SK-N-SH (cell line): ENCODE measurements around the gene MZF1. TPM values are rescaled to one million over a fixed set of nuclear protein-coding genes. Genes with fewer than 3 reads are reported as not detected.

ENCODE experiments used
- CTCF ChIA-PET: fragments of 300-600, 350-600 bp; formaldehyde crosslinking; extraction: SDS; loops from one replicate; lab custom pipeline; 2021; lab: Yijun Ruan, JAX
- POLR2A ChIA-PET: fragments of 350-600 bp; sonication (Branson Sonifier 250); formaldehyde crosslinking; extraction: SDS; loops from one replicate; lab custom pipeline; 2020; ENCODE audit warnings: antibody characterized with exemption, inconsistent platforms; lab: Yijun Ruan, JAX
- DNase-seq: peaks from one replicate; pipeline ENCODE4 v3.0.0; 2012
- H2AFZ ChIP-seq: fragments of 200-600 bp; sonication (generic); 2 replicates; pipeline ENCODE4 v1.8.1; 2016; ENCODE audit warnings: antibody characterized with exemption, mild to moderate bottlenecking, low read depth
- H3F3A ChIP-seq: fragments of 200-600 bp; sonication (generic); replicated peaks from 2 replicates; pipeline ENCODE3; 2016; ENCODE audit warnings: antibody characterized with exemption, mild to moderate bottlenecking; ENCODE audit not compliant: insufficient read depth
- H3K27ac ChIP-seq, 2 experiments: fragments of 200-500 bp in 1 of 2; fragments of 200-600 bp in 1 of 2; sonication (Bioruptor generic) in 1 of 2; sonication (generic), shearing (Covaris generic) in 1 of 2; 2 replicates each; pipeline versions ENCODE4 v1.5.1 to v1.6.1; 2014 to 2016; ENCODE audit warnings: low read depth in 2 of 2, inconsistent platforms in 1 of 2, low read length in 1 of 2, mild to moderate bottlenecking in 1 of 2, mixed read lengths in 1 of 2
- H3K27me3 ChIP-seq: fragments of 200-600 bp; sonication (generic), shearing (Covaris generic); 2 replicates; pipeline ENCODE4 v1.6.1; 2016; ENCODE audit warnings: mixed run types; ENCODE audit not compliant: insufficient read depth
- H3K36me3 ChIP-seq, 2 experiments: fragments of 200-500 bp in 1 of 2; fragments of 200-600 bp in 1 of 2; sonication (Bioruptor generic) in 1 of 2; sonication (generic) in 1 of 2; replicated peaks in 1 of 2; 2 replicates each; pipeline versions ENCODE3 to v1.5.1; 2014 to 2016; ENCODE audit warnings: low read length in 1 of 2, mild to moderate bottlenecking in 1 of 2; ENCODE audit not compliant: insufficient read depth in 2 of 2, control insufficient read depth in 1 of 2
- H3K4me1 ChIP-seq, 2 experiments: fragments of 200-500 bp in 1 of 2; fragments of 200-600 bp in 1 of 2; sonication (Bioruptor generic) in 1 of 2; sonication (generic), shearing (Covaris generic) in 1 of 2; 2 replicates each; pipeline versions ENCODE4 v1.5.1 to v1.6.1; 2014 to 2016; ENCODE audit warnings: low read depth in 1 of 2, low read length in 1 of 2, mixed run types in 1 of 2; ENCODE audit not compliant: insufficient read depth in 2 of 2, control insufficient read depth in 1 of 2
- H3K4me2 ChIP-seq: fragments of 200-600 bp; sonication (generic), shearing (Covaris generic); 2 replicates; pipeline ENCODE4 v1.6.1; 2017; ENCODE audit warnings: mixed run types
- H3K4me3 ChIP-seq, 2 experiments: fragments of 200-500 bp in 1 of 2; fragments of 200-600 bp in 1 of 2; sonication (Bioruptor generic) in 1 of 2; sonication (generic), shearing (Covaris generic) in 1 of 2; 2 replicates each; pipeline versions ENCODE4 v1.5.1 to v1.8.1; 2014 to 2016; ENCODE audit warnings: low read depth in 2 of 2, inconsistent platforms in 1 of 2, low read length in 1 of 2, mild to moderate bottlenecking in 1 of 2, mixed read lengths in 1 of 2, moderate library complexity in 1 of 2
- H3K79me2 ChIP-seq: fragments of 200-600 bp; sonication (generic); 2 replicates; pipeline ENCODE4 v1.8.1; 2017; ENCODE audit warnings: mild to moderate bottlenecking; ENCODE audit not compliant: insufficient read depth
- H3K9ac ChIP-seq: fragments of 200-600 bp; sonication (generic); 2 replicates; pipeline ENCODE4 v1.6.1; 2017; ENCODE audit warnings: mixed run types
- H3K9me2 ChIP-seq: fragments of 200-600 bp; sonication (generic); 2 replicates; pipeline ENCODE4 v1.6.1; 2017; ENCODE audit warnings: mixed run types
- H3K9me3 ChIP-seq: fragments of 200-600 bp; sonication (generic); 2 replicates; pipeline ENCODE4 v1.6.1; 2017; ENCODE audit warnings: mixed run types, mild to moderate bottlenecking, moderate library complexity
- H4K20me1 ChIP-seq: fragments of 200-600 bp; sonication (generic); 2 replicates; pipeline ENCODE4 v1.6.1; 2017; ENCODE audit warnings: mild to moderate bottlenecking, mixed run types; ENCODE audit not compliant: insufficient read depth
- CHD2 ChIP-seq: fragments of 150-350 bp; IDR thresholded peaks from 2 replicates; pipeline ENCODE4 v1.6.1; 2018; ENCODE audit warnings: low read length; ENCODE audit not compliant: partially characterized antibody
- CTCF ChIP-seq: fragments of 200-600 bp; sonication (generic); IDR thresholded peaks from 2 replicates; pipeline ENCODE4 v1.6.1; 2017; ENCODE audit warnings: antibody characterized with exemption, mild to moderate bottlenecking, moderate library complexity
- ELF1 ChIP-seq: IDR thresholded peaks from 2 replicates; pipeline ENCODE4 v1.4.0; 2012
- EP300 ChIP-seq, 2 experiments: IDR thresholded peaks; 2 replicates each; pipeline versions ENCODE4 v1.4.0 to v1.6.1; 2012; ENCODE audit warnings: borderline replicate concordance in 1 of 2, low read depth in 1 of 2, low read length in 1 of 2
- EZH2phosphoT487 ChIP-seq: fragments of 200-600 bp; sonication (generic); IDR thresholded peaks from 2 replicates; pipeline ENCODE4 v1.6.1; 2017; ENCODE audit warnings: low read depth, mixed run types, mild to moderate bottlenecking, antibody characterized with exemption, moderate library complexity, borderline replicate concordance
- FOSL2 ChIP-seq: IDR thresholded peaks from 2 replicates; pipeline ENCODE4 v1.4.0; 2012; ENCODE audit warnings: low read depth, mild to moderate bottlenecking, moderate library complexity, borderline replicate concordance
- GATA2 ChIP-seq: sonication (generic); formaldehyde crosslinking; IDR thresholded peaks from 2 replicates; pipeline ENCODE4 v1.5.0; 2020; ENCODE audit warnings: mild to moderate bottlenecking, missing genetic modification reagents
- MXI1 ChIP-seq: IDR thresholded peaks from 2 replicates; pipeline ENCODE4 v1.6.1; 2012; ENCODE audit warnings: mild to moderate bottlenecking, low read depth, low read length, improper control_type of control experiment
- NRF1 ChIP-seq: IDR thresholded peaks from 2 replicates; pipeline ENCODE4 v1.6.1; 2012; ENCODE audit warnings: low read depth, mild to moderate bottlenecking, low read length
- TCF12 ChIP-seq: IDR thresholded peaks from 2 replicates; pipeline ENCODE4 v1.4.0; 2012
- TEAD4 ChIP-seq: IDR thresholded peaks from 2 replicates; pipeline ENCODE4 v1.4.0; 2012; ENCODE audit warnings: mild to moderate bottlenecking, borderline replicate concordance; ENCODE audit not compliant: insufficient read depth
- USF2 ChIP-seq: fragments of 150-350 bp; IDR thresholded peaks from 2 replicates; pipeline ENCODE4 v1.6.1; 2017; ENCODE audit warnings: antibody characterized with exemption, low read length, low read depth, borderline replicate concordance
- YY1 ChIP-seq: IDR thresholded peaks from 2 replicates; pipeline ENCODE4 v1.4.0; 2012; ENCODE audit warnings: low read depth, mild to moderate bottlenecking
- ZBTB33 ChIP-seq: IDR thresholded peaks from 2 replicates; pipeline ENCODE4 v1.4.0; 2012; ENCODE audit warnings: low read depth, borderline replicate concordance
- WGBS: methylation state at CpG from one replicate; pipeline ENCODE4 v1.1.6; 2017; ENCODE audit warnings: low lambda C conversion rate; 5-methylcytosine and 5-hydroxymethylcytosine counted together
- polyA plus RNA-seq, 3 experiments: library from polyadenylated mRNA; depleted of rRNA; stranded (reverse); fragments of >200 nt; gene quantifications; 2 replicates each; pipeline ENCODE4 v1.2.3, GENCODE V29; 2012

The MZF1 gene
- polyA plus RNA-seq, 1 of the 3 experiments (the other 2 are of a cell fraction) = 31.8 TPM

GRCh38 chr19:58558066-58558622 is 15.0 kb downstream of the MZF1 start, which contains the start of gene UBE2M (continued):
- TF ChIP-seq CHD2 = no peak
- TF ChIP-seq, all 33 proteins: peak for 0

- Histone ChIP-seq H3F3A (peaks cover 48% of the 10 kb centered on the region), H2AFZ (no peak overlapping the region), H3K9me2 (no peaks in the 10 kb centered on the region), H3K4me2 (peak overlapping the region; percentile 96), H3K4me1 (peaks cover 24 to 63% of the 10 kb centered on the region in 2 experiments; a peak in 3 of 4 replicates), H3K27ac (peak overlapping the region; percentile 99 to 100), H3K4me3 (peak overlapping the region; percentile 87 to 91), H4K20me1 (peaks cover 9% of the 10 kb centered on the region; the same call in 1 of the 2 replicates), H3K9me3 (no peaks in the 10 kb centered on the region), H3K27me3 (no peaks in the 10 kb centered on the region), H3K36me3 (peaks cover 19 to 21% of the 10 kb centered on the region in 2 experiments), H3K79me2 (peaks cover 50% of the 10 kb centered on the region), H3K9ac (peak overlapping the region; percentile 95)
- WGBS = 20% methylated on average over 11 of the region's 12 CpGs
- no peak for TF ChIP-seq EP300 (IDR thresholded peaks at IDR 0.05; ENCODE audit: borderline replicate concordance in 1 of 2, low read depth in 1 of 2, low read length in 1 of 2)
- no peak for TF ChIP-seq ZBTB33
- TF ChIP-seq USF2 = no peak
- no peak for TF ChIP-seq EZH2phosphoT487
- no peak for TF ChIP-seq CTCF
- TF ChIP-seq GATA2 = no peak
- no peak for TF ChIP-seq ELF1
- no peak for TF ChIP-seq MXI1
- no peak for TF ChIP-seq TEAD4
- TF ChIP-seq NRF1 = no peak
- no peak for TF ChIP-seq FOSL2
- no peak for TF ChIP-seq YY1
- no peak for TF ChIP-seq TCF12
- ChIA-PET POLR2A (interaction anchor here (2.2 to 5.7 kb wide), 3 partner anchors 13 to 38 kb away, joined by 15 to 35 read pairs (median 23); partner anchors contain the start of genes MZF1, TRIM28 and ZBTB45), CTCF (interaction anchor here (1.1 to 2.6 kb wide), 3 partner anchors 38 to 43 kb away, joined by 3 to 23 read pairs (median 3); partner anchors contain the start of gene ZBTB45)
- DNase-seq = no peak
Observed at GRCh38 chr19:58557221-58558065, 15.7 kb downstream of the MZF1 start.
